Activated CD4-positive, alpha-beta memory T cell treated with anti-CD3 and anti-CD28 coated beads for 36 hours (primary cell): ENCODE measurements around the gene HIP1. TPM values are rescaled to one million over a fixed set of nuclear protein-coding genes. Genes with fewer than 3 reads are reported as not detected.
"Not testable (repeated sequence)": the region's sequence is repeated elsewhere in the genome, so short reads cannot be mapped to it uniquely, and the experiment has no call there.

Experiments used
- CTCF ChIA-PET: fragments of 350-600 bp; sonication (Branson Sonifier 250); formaldehyde crosslinking; loops from one replicate; lab custom pipeline; 2021; ENCODE audit warnings: antibody characterized with exemption, inconsistent platforms; lab: Charles Lee
- POLR2A ChIA-PET: fragments of 350-600 bp; sonication (Branson Sonifier 250); formaldehyde crosslinking; loops from one replicate; lab custom pipeline; 2021; ENCODE audit warnings: antibody characterized with exemption; lab: Charles Lee
- DNase-seq: peaks from one replicate; pipeline ENCODE4 v3.0.0-alpha.2; 2020
- H3K27ac Mint-ChIP-seq: one replicate; pipeline ENCODE4 v1.8.0; 2021; ENCODE audit warnings: mixed read lengths
- H3K27me3 Mint-ChIP-seq: one replicate; pipeline ENCODE4 v1.8.0; 2021; ENCODE audit warnings: mixed read lengths
- H3K36me3 Mint-ChIP-seq: one replicate; pipeline ENCODE4 v1.8.0; 2021; ENCODE audit warnings: mixed read lengths
- H3K4me1 Mint-ChIP-seq: one replicate; pipeline ENCODE4 v1.8.0; 2021; ENCODE audit warnings: low read depth, mixed read lengths
- H3K4me3 Mint-ChIP-seq: one replicate; pipeline ENCODE4 v1.8.0; 2021; ENCODE audit warnings: mild to moderate bottlenecking, mixed read lengths
- H3K9me3 Mint-ChIP-seq: one replicate; pipeline ENCODE4 v1.8.0; 2021; ENCODE audit warnings: mixed read lengths
- intact Hi-C: fragments of 100-400 bp; cut with micrococcal nuclease; formaldehyde crosslinking; loops from one replicate; pipeline ENCODE4 v1.15.1; 2023
- total RNA-seq, 2 experiments: library from RNA; stranded (reverse); gene quantifications; one replicate each; pipeline ENCODE4 v1.2.3, GENCODE V29; 2021

Gene HIP1
- total RNA-seq, 2 experiments from 2014 or later: 7.9 to 8.2 TPM

GRCh38 chr7:75704928-75705327, 33.8 kb downstream of the HIP1 start:
- POLR2A ChIA-PET: no interaction called here
- CTCF ChIA-PET: no interaction called here
- DNase-seq: no peak
- Mint-ChIP-seq H3K4me3 (no peak overlapping the region), H3K9me3 (peaks cover 13% of the 10 kb centered on the region), H3K27ac (no peak overlapping the region), H3K36me3 (peaks cover 3% of the 10 kb centered on the region), H3K4me1 (no peaks in the 10 kb centered on the region), H3K27me3 (no peaks in the 10 kb centered on the region)
- intact Hi-C loops: no loop called here

- POLR2A ChIA-PET: no interaction called here
- H3K27ac Mint-ChIP-seq: no peak overlapping the region
- H3K4me1 Mint-ChIP-seq: no peaks in the 10 kb centered on the region
- H3K4me3 Mint-ChIP-seq: no peak overlapping the region
- no peak for DNase-seq
- CTCF ChIA-PET: no interaction called here
- H3K27me3 Mint-ChIP-seq: no peaks in the 10 kb centered on the region
- intact Hi-C loops: no loop called here
- no peaks in the 10 kb centered on the region for H3K36me3 Mint-ChIP-seq
- no peaks in the 10 kb centered on the region for H3K9me3 Mint-ChIP-seq
Observed at GRCh38 chr7:75702515-75702914, 36.2 kb downstream of the HIP1 start.

- DNase-seq: no peak
- CTCF ChIA-PET: no interaction called here
- Mint-ChIP-seq H3K36me3 (no peaks in the 10 kb centered on the region), H3K4me1 (no peaks in the 10 kb centered on the region), H3K9me3 (no peaks in the 10 kb centered on the region), H3K27ac (no peak overlapping the region), H3K27me3 (no peaks in the 10 kb centered on the region), H3K4me3 (no peak overlapping the region)
- intact Hi-C loops: no loop called here
- POLR2A ChIA-PET: no interaction called here
Observed at GRCh38 chr7:75699993-75700392, 38.7 kb downstream of the HIP1 start.

- Mint-ChIP-seq H3K4me3 (no peak overlapping the region), H3K27me3 (no peaks in the 10 kb centered on the region), H3K36me3 (no peaks in the 10 kb centered on the region), H3K9me3 (no peaks in the 10 kb centered on the region), H3K4me1 (no peaks in the 10 kb centered on the region), H3K27ac (no peak overlapping the region)
- POLR2A ChIA-PET: no interaction called here
- CTCF ChIA-PET: no interaction called here
- DNase-seq: no peak
- intact Hi-C loops: no loop called here
Observed at GRCh38 chr7:75698358-75698757, 40.4 kb downstream of the HIP1 start.

GRCh38 chr7:75696263-75697037, 42.3 kb downstream of the HIP1 start:
- intact Hi-C loops: no loop called here
- Mint-ChIP-seq H3K27me3 (no peaks in the 10 kb centered on the region), H3K4me3 (no peak overlapping the region), H3K4me1 (no peaks in the 10 kb centered on the region), H3K36me3 (no peaks in the 10 kb centered on the region), H3K9me3 (no peaks in the 10 kb centered on the region), H3K27ac (no peak overlapping the region)
- DNase-seq: no peak
- POLR2A ChIA-PET: no interaction called here
- CTCF ChIA-PET: no interaction called here

- ChIA-PET CTCF (no interaction called here), POLR2A (no interaction called here)
- intact Hi-C loops: no loop called here
- H3K36me3 Mint-ChIP-seq: no peaks in the 10 kb centered on the region
- no peak overlapping the region for H3K27ac Mint-ChIP-seq
- no peak overlapping the region for H3K4me3 Mint-ChIP-seq
- no peaks in the 10 kb centered on the region for H3K9me3 Mint-ChIP-seq
- H3K27me3 Mint-ChIP-seq: peaks cover 1% of the 10 kb centered on the region
- no peak for DNase-seq
- H3K4me1 Mint-ChIP-seq: no peaks in the 10 kb centered on the region
Observed at GRCh38 chr7:75694638-75695399, 43.9 kb downstream of the HIP1 start.

GRCh38 chr7:75693668-75694067, 45.1 kb downstream of the HIP1 start:
- H3K27ac Mint-ChIP-seq, CTCF ChIA-PET, H3K4me1 Mint-ChIP-seq, H3K36me3 Mint-ChIP-seq, intact Hi-C loops, H3K27me3 Mint-ChIP-seq, H3K4me3 Mint-ChIP-seq, POLR2A ChIA-PET, DNase-seq, H3K9me3 Mint-ChIP-seq: not testable (repeated sequence)

GRCh38 chr7:75691793-75692543, 46.8 kb downstream of the HIP1 start:
- Mint-ChIP-seq H3K27me3 (peaks cover 3% of the 10 kb centered on the region), H3K4me1 (no peaks in the 10 kb centered on the region), H3K4me3 (no peak overlapping the region), H3K27ac (no peak overlapping the region), H3K36me3 (no peaks in the 10 kb centered on the region), H3K9me3 (no peaks in the 10 kb centered on the region)
- DNase-seq: no peak
- intact Hi-C loops: no loop called here
- ChIA-PET POLR2A (no interaction called here), CTCF (no interaction called here)

GRCh38 chr7:75690121-75690523, 48.6 kb downstream of the HIP1 start:
- no peak for DNase-seq
- CTCF ChIA-PET: no interaction called here
- Mint-ChIP-seq H3K9me3 (no peaks in the 10 kb centered on the region), H3K4me3 (no peak overlapping the region), H3K4me1 (no peaks in the 10 kb centered on the region), H3K27me3 (peaks cover 3% of the 10 kb centered on the region), H3K27ac (no peak overlapping the region), H3K36me3 (no peaks in the 10 kb centered on the region)
- POLR2A ChIA-PET: no interaction called here
- intact Hi-C loops: no loop called here

GRCh38 chr7:75689246-75690099, 49.3 kb downstream of the HIP1 start:
- H3K27me3 Mint-ChIP-seq: peaks cover 3% of the 10 kb centered on the region
- H3K4me1 Mint-ChIP-seq: no peaks in the 10 kb centered on the region
- ChIA-PET CTCF (no interaction called here), POLR2A (interaction anchor here (0.5 kb wide), 1 partner anchor 117 kb away, joined by 6 read pairs; no protein-coding TSS in a partner anchor)
- H3K4me3 Mint-ChIP-seq: no peak overlapping the region
- DNase-seq: no peak
- H3K36me3 Mint-ChIP-seq: no peaks in the 10 kb centered on the region
- no peaks in the 10 kb centered on the region for H3K9me3 Mint-ChIP-seq
- H3K27ac Mint-ChIP-seq: no peak overlapping the region
- intact Hi-C loops: no loop called here

GRCh38 chr7:75688200-75689136, 50.3 kb downstream of the HIP1 start:
- POLR2A ChIA-PET: no interaction called here
- H3K4me3 Mint-ChIP-seq: no peak overlapping the region
- no peaks in the 10 kb centered on the region for H3K9me3 Mint-ChIP-seq
- H3K4me1 Mint-ChIP-seq: no peaks in the 10 kb centered on the region
- H3K27me3 Mint-ChIP-seq: peaks cover 3% of the 10 kb centered on the region
- no peak overlapping the region for H3K27ac Mint-ChIP-seq
- intact Hi-C loops: no loop called here
- CTCF ChIA-PET: no interaction called here
- H3K36me3 Mint-ChIP-seq: no peaks in the 10 kb centered on the region
- no peak for DNase-seq
